ENCODE results near the gene ACTL9. TPM values are rescaled to one million over a fixed set of nuclear protein-coding genes. Genes with fewer than 3 reads are reported as not detected.
"Not testable (repeated sequence)": the region's sequence is repeated elsewhere in the genome, so short reads cannot be mapped to it uniquely, and the experiment has no call there.

ACTL9 gene, protein sequence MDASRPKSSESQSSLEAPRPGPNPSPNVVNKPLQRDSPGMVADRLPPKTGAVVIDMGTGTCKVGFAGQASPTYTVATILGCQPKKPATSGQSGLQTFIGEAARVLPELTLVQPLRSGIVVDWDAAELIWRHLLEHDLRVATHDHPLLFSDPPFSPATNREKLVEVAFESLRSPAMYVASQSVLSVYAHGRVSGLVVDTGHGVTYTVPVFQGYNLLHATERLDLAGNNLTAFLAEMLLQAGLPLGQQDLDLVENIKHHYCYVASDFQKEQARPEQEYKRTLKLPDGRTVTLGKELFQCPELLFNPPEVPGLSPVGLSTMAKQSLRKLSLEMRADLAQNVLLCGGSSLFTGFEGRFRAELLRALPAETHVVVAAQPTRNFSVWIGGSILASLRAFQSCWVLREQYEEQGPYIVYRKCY
- not detected in 2 replicates for total RNA-seq (2014; rRNA removed; shearing (Covaris generic); ENCODE audit: low replicate concordance)

- DNase-seq (ENCODE audit: low read depth) = no peak
- in situ Hi-C loops (cut with HindIII; ENCODE audit: low pct_unique_long_range_greater_than_20kb, low sequenced_read_pairs) = no loop called here
Measured at GRCh38 chr19:8698433-8699063, at the start of gene ACTL9. Gene ACTL9, minus strand, starts transcription at chr19:8698795. Its CDS starts 94 bp downstream, at chr19:8698701.

- DNase-seq (ENCODE audit: low read depth); in situ Hi-C loops (cut with HindIII; ENCODE audit: low pct_unique_long_range_greater_than_20kb, low sequenced_read_pairs): not testable (repeated sequence)
Measured at GRCh38 chr19:8739291-8740065, 40.9 kb upstream of the ACTL9 start.

- in situ Hi-C loops (cut with HindIII; ENCODE audit: low pct_unique_long_range_greater_than_20kb, low sequenced_read_pairs) = no loop called here
- DNase-seq (ENCODE audit: low read depth) = no peak
Measured at GRCh38 chr19:8738377-8738776, 39.8 kb upstream of the ACTL9 start.

DNA sequence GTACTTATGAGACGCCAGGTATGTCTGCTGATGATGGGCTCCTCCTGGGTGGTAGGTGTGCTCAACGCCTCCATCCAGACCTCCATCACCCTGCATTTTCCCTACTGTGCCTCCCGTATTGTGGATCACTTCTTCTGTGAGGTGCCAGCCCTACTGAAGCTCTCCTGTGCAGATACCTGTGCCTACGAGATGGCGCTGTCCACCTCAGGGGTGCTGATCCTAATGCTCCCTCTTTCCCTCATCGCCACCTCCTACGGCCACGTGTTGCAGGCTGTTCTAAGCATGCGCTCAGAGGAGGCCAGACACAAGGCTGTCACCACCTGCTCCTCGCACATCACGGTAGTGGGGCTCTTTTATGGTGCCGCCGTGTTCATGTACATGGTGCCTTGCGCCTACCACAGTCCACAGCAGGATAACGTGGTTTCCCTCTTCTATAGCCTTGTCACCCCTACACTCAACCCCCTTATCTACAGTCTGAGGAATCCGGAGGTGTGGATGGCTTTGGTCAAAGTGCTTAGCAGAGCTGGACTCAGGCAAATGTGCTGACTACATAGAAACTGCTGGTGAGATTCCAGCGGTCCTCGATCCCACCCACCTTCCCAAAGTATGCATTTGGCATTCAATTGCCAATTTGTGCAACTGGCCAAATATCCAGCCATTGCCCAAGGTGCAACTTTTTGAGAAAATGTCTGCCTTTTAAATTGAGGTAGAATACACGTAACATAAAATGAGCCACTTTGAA lies 33.0 kb upstream of the ACTL9 start:
- in situ Hi-C loops (cut with HindIII; ENCODE audit: low pct_unique_long_range_greater_than_20kb, low sequenced_read_pairs) = no loop called here
- peak; percentile 10 for DNase-seq (ENCODE audit: low read depth)

DNA sequence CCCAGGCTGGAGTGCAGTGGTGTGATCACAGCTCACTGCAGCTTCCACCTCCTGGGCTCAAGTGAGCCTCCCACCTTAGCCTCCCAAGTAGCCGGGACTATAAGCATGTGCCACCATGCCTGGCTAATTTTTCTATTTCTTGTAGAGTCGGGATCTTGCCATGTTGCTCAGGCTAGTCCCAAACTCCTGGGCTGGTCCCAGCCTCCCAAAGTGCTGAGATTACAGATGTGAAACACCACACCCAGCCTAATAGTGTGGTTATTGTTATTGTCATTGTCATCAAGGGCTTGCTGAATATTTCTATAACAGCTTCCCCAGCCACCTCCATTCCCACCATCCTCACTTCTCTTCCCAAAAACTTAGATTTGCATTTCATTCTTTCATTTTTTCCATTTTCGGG lies 25.7 kb upstream of the ACTL9 start:
- no peak for DNase-seq (ENCODE audit: low read depth)
- in situ Hi-C loops (cut with HindIII; ENCODE audit: low pct_unique_long_range_greater_than_20kb, low sequenced_read_pairs) = no loop called here

- no peak for DNase-seq (ENCODE audit: low read depth)
- in situ Hi-C loops (cut with HindIII; ENCODE audit: low pct_unique_long_range_greater_than_20kb, low sequenced_read_pairs) = no loop called here
Measured at GRCh38 chr19:8722032-8722431, 23.4 kb upstream of the ACTL9 start.

GRCh38 chr19:8721334-8721733 lies 22.7 kb upstream of the ACTL9 start, which contains the start of gene OR2Z1:
Gene OR2Z1, plus strand, starts transcription at chr19:8721634. Its CDS starts 9,395 bp downstream, at chr19:8731029.
- no peak for DNase-seq (ENCODE audit: low read depth)
- in situ Hi-C loops (cut with HindIII; ENCODE audit: low pct_unique_long_range_greater_than_20kb, low sequenced_read_pairs) = no loop called here

- in situ Hi-C loops (cut with HindIII; ENCODE audit: low pct_unique_long_range_greater_than_20kb, low sequenced_read_pairs); DNase-seq (ENCODE audit: low read depth): not testable (repeated sequence)
Measured at GRCh38 chr19:8710337-8710736, 11.7 kb upstream of the ACTL9 start.

- in situ Hi-C loops (cut with HindIII; ENCODE audit: low pct_unique_long_range_greater_than_20kb, low sequenced_read_pairs) = no loop called here
Measured at GRCh38 chr19:8705742-8706141, 7.1 kb upstream of the ACTL9 start.

GRCh38 chr19:8705304-8705703 lies 6.7 kb upstream of the ACTL9 start:
- in situ Hi-C loops (cut with HindIII; ENCODE audit: low pct_unique_long_range_greater_than_20kb, low sequenced_read_pairs); DNase-seq (ENCODE audit: low read depth): not testable (repeated sequence)

More at GRCh38 chr19:8705742-8706141, 7.1 kb upstream of the ACTL9 start:
- DNase-seq (ENCODE audit: low read depth) = no peak

DNA sequence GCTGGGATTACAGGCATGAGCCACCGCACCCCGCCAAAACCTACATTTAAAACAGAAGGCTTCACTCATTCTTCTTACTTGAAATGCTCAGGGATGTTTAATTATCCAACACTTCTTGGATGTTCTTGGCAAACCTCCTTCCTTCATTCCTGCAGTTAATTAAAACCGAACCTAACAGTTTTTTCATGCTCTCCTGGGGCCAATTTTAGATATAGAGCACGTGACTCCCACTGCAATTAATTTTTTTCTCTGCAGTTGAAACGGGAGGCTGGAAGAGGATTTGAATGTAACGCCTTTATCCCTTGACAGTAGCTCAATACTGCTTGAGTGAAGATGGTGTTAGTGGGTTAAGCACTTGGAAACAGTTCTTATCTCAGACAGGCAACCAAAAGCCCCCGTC lies 4.6 kb upstream of the ACTL9 start:
- no peak for DNase-seq (ENCODE audit: low read depth)
- in situ Hi-C loops (cut with HindIII; ENCODE audit: low pct_unique_long_range_greater_than_20kb, low sequenced_read_pairs) = no loop called here

DNA sequence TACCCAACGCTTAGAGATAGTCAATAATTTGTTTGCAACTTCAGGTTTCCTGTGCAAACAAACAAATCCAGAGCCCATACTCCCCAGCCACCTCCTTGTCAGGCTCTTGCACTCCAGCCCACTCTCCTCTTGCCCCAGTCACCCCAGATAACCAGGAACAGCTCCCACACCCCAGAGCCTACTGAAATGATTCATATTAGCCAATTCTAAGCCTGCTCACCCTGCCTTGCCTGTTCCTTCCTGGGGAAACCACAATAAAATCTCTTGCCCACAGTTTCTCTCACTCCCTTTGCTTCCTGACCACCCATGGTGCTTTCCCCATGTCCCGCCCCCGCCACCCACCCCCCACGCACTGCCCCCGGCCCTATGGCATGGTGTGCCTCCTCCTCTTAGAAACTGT lies 3.8 kb upstream of the ACTL9 start:
- no peak for DNase-seq (ENCODE audit: low read depth)

GRCh38 chr19:8700956-8701355 lies 2.4 kb upstream of the ACTL9 start:
- in situ Hi-C loops (cut with HindIII; ENCODE audit: low pct_unique_long_range_greater_than_20kb, low sequenced_read_pairs) = no loop called here
- DNase-seq (ENCODE audit: low read depth) = no peak

More for the DNA sequence above, 3.8 kb upstream of the ACTL9 start:
- in situ Hi-C loops (cut with HindIII; ENCODE audit: low pct_unique_long_range_greater_than_20kb, low sequenced_read_pairs) = no loop called here

- in situ Hi-C loops (cut with HindIII; ENCODE audit: low pct_unique_long_range_greater_than_20kb, low sequenced_read_pairs) = no loop called here
- DNase-seq (ENCODE audit: low read depth) = no peak
Measured at GRCh38 chr19:8699908-8700307, 1.3 kb upstream of the ACTL9 start.

DNA sequence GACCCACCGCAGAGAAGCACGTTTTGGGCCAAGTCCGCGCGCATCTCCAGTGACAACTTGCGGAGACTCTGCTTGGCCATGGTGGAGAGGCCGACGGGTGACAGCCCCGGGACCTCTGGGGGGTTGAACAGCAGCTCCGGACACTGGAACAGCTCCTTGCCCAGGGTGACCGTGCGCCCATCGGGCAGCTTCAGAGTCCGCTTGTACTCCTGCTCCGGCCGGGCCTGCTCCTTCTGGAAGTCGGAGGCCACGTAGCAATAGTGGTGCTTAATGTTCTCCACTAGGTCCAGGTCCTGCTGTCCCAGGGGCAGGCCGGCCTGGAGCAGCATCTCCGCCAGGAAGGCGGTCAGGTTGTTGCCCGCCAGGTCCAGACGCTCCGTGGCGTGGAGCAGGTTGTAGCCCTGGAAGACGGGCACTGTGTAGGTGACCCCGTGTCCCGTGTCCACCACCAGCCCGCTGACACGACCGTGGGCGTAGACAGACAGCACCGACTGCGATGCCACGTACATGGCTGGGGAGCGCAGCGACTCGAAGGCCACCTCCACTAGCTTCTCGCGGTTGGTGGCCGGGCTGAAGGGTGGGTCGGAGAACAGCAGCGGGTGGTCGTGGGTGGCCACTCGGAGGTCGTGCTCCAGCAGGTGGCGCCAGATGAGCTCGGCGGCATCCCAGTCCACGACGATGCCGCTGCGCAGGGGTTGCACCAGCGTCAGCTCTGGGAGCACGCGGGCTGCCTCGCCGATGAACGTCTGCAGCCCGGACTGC lies 743 bp downstream of the ACTL9 start:
- in situ Hi-C loops (cut with HindIII; ENCODE audit: low pct_unique_long_range_greater_than_20kb, low sequenced_read_pairs) = no loop called here
- DNase-seq (ENCODE audit: low read depth) = no peak

DNA sequence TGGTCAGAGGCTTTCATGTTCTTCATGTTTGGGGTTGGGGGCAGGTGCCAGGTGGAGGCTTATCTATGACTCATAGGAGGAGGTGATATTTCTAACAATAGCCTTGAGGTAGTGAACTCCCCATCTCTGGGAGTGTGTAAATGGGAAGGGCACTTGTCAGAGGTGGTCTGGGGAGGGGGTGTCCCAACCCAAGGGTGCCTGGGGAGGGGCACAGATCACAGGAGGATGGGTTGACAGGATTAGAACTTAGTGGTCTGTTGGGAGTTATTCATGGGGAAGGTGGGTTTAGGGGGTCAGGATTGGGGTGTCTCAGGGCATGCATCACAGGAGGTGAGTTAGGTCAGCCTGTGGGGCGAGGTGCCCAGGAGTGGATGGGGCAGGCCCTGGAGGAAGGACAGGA lies 1.6 kb downstream of the ACTL9 start:
- no peak for DNase-seq (ENCODE audit: low read depth)
- in situ Hi-C loops (cut with HindIII; ENCODE audit: low pct_unique_long_range_greater_than_20kb, low sequenced_read_pairs) = no loop called here

GRCh38 chr19:8695911-8696310 lies 2.7 kb downstream of the ACTL9 start:
- DNase-seq (ENCODE audit: low read depth) = no peak
- in situ Hi-C loops (cut with HindIII; ENCODE audit: low pct_unique_long_range_greater_than_20kb, low sequenced_read_pairs) = no loop called here

All from Caki2 (cell line).